Measurements from ENCODE around the gene ADAM10.

The ADAM10 gene

DNA sequence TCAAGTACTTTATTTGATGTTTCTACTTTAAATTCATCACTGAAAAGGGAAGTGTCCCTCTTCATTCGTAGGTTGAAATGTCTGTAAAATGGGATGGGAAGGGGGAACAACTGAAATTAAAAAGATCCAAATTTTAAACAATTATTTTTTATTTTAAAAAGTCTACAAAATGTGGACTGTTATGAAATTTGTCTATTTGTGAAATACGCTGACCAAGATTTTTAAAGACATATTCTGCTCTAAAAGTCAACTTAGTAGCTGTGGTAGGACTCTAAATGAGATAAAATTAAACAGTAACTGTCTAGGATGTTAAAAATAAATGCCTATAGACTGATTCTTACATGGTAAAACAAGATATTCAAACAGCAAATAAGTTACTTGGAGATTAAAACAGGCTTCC lies 67.3 kb downstream of the ADAM10 start:
- TF ChIP-seq, protein P1, sequence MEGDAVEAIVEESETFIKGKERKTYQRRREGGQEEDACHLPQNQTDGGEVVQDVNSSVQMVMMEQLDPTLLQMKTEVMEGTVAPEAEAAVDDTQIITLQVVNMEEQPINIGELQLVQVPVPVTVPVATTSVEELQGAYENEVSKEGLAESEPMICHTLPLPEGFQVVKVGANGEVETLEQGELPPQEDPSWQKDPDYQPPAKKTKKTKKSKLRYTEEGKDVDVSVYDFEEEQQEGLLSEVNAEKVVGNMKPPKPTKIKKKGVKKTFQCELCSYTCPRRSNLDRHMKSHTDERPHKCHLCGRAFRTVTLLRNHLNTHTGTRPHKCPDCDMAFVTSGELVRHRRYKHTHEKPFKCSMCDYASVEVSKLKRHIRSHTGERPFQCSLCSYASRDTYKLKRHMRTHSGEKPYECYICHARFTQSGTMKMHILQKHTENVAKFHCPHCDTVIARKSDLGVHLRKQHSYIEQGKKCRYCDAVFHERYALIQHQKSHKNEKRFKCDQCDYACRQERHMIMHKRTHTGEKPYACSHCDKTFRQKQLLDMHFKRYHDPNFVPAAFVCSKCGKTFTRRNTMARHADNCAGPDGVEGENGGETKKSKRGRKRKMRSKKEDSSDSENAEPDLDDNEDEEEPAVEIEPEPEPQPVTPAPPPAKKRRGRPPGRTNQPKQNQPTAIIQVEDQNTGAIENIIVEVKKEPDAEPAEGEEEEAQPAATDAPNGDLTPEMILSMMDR (IDR thresholded peaks at IDR 0.05): no peak
- no peak overlapping the region for H3K9ac ChIP-seq
- no peaks in the 10 kb centered on the region for H3K4me1 ChIP-seq
- H3K79me2 ChIP-seq: no peaks in the 10 kb centered on the region
- H3K36me3 ChIP-seq (ENCODE audit: control insufficient read depth, insufficient read depth, low read length): no peaks in the 10 kb centered on the region
- no peak overlapping the region for H3K27ac ChIP-seq
- no peaks in the 10 kb centered on the region for H3K9me3 ChIP-seq (ENCODE audit: control insufficient read depth, low read length)
- H3K4me3 ChIP-seq (ENCODE audit: low read depth, low read length): no peak overlapping the region
- H3K27me3 ChIP-seq (ENCODE audit: control insufficient read depth, insufficient read depth, low read length): no peaks in the 10 kb centered on the region
- no peak overlapping the region for H2AFZ ChIP-seq
- no peak overlapping the region for H3K4me2 ChIP-seq (ENCODE audit: low read length)

DNA sequence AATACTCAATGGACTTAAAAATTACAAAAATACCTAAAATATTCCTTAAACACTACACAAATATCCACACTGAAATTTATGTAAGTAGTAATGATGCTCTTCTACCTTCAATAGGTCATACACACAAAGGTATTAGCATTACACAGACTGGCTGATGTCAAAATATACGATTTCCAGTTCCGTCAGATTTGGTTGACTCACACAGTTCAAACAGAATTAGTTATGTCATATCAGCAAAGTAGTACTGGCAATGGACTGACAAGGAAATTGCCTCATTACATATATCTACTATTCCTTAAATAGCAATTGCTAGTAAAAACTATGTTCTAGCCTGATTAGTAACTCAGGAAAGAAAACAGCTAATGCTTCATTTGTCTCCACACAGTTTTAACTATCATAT lies 70.8 kb downstream of the ADAM10 start:
- Histone ChIP-seq H3K4me3 (ENCODE audit: low read depth, low read length) (no peak overlapping the region), H3K9ac (no peak overlapping the region), H3K36me3 (ENCODE audit: control insufficient read depth, insufficient read depth, low read length) (no peaks in the 10 kb centered on the region), H3K27me3 (ENCODE audit: control insufficient read depth, insufficient read depth, low read length) (no peaks in the 10 kb centered on the region), H2AFZ (no peak overlapping the region), H3K4me1 (no peaks in the 10 kb centered on the region), H3K9me3 (ENCODE audit: control insufficient read depth, low read length) (no peaks in the 10 kb centered on the region), H3K27ac (no peak overlapping the region), H3K4me2 (ENCODE audit: low read length) (no peak overlapping the region), H3K79me2 (no peaks in the 10 kb centered on the region)
- TF ChIP-seq, protein P1 (IDR thresholded peaks at IDR 0.05): no peak

DNA sequence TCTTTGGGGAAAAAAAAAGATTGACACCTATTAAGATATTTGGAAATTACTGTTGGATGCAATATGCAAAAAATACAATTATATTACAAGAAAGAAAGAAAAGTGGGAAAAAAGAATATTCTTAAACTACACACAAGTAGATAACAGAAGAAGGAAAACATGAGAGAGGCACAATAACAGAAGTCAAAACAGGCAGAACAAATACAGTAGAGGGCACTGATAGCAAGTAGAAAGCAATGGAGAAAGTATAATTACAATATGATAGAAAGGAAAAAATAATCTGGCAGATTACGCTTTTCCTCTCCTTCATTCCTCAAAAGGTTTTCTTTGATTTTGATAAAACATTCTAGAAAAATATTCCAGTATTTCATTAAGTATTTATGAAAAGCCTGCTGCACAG lies 72.1 kb downstream of the ADAM10 start:
- H3K9ac ChIP-seq: no peak overlapping the region
- no peaks in the 10 kb centered on the region for H3K27me3 ChIP-seq (ENCODE audit: control insufficient read depth, insufficient read depth, low read length)
- H3K4me3 ChIP-seq (ENCODE audit: low read depth, low read length): no peak overlapping the region
- no peaks in the 10 kb centered on the region for H3K79me2 ChIP-seq
- H3K27ac ChIP-seq: no peak overlapping the region
- H2AFZ ChIP-seq: no peak overlapping the region
- TF ChIP-seq, protein P1 (IDR thresholded peaks at IDR 0.05): no peak
- no peaks in the 10 kb centered on the region for H3K36me3 ChIP-seq (ENCODE audit: control insufficient read depth, insufficient read depth, low read length)
- H3K9me3 ChIP-seq (ENCODE audit: control insufficient read depth, low read length): no peaks in the 10 kb centered on the region
- H3K4me2 ChIP-seq (ENCODE audit: low read length): no peak overlapping the region
- H3K4me1 ChIP-seq: no peaks in the 10 kb centered on the region

DNA sequence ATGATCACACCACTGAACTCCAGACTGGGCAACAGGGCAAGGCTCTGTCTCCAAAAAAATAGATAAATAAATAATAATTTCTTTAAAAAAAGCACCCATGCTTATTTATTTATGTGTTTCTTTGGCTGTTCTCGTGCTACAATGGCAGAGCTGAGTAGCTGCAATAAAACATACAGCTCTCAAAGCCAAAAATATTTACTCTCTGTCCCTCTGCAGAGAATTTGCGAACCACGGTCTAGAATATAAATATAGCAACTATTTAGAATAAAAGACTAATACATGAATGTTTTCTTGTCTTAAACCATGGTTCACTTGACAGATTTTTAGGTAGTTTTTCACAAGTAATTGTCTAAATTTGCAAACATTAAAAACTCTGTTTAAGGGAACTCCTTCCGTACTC lies 72.7 kb downstream of the ADAM10 start:
- H3K4me3 ChIP-seq (ENCODE audit: low read depth, low read length): no peak overlapping the region
- no peaks in the 10 kb centered on the region for H3K27me3 ChIP-seq (ENCODE audit: control insufficient read depth, insufficient read depth, low read length)
- no peak overlapping the region for H2AFZ ChIP-seq
- no peak overlapping the region for H3K9ac ChIP-seq
- no peaks in the 10 kb centered on the region for H3K79me2 ChIP-seq
- TF ChIP-seq, protein P1 (IDR thresholded peaks at IDR 0.05): no peak
- H3K36me3 ChIP-seq (ENCODE audit: control insufficient read depth, insufficient read depth, low read length): no peaks in the 10 kb centered on the region
- no peak overlapping the region for H3K4me2 ChIP-seq (ENCODE audit: low read length)
- H3K9me3 ChIP-seq (ENCODE audit: control insufficient read depth, low read length): no peaks in the 10 kb centered on the region
- H3K27ac ChIP-seq: no peak overlapping the region
- no peaks in the 10 kb centered on the region for H3K4me1 ChIP-seq

DNA sequence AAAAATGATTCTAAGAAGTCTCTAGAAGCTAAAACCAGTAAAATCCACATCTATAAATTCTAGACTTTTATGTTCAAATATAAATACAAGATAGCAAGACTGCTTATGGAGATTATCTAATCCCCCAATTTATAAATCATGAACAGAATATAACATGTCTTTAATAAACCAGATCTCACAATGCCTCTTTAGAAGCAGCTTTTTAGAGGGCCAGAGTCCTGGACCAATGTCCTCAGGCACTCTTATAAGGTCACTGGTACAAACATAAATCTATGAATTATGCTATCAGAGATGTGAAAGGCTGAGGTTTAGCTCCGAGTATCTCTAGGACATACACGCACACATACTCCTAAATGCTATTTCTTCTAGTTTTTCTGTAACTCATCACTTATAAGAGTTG lies 78.3 kb downstream of the ADAM10 start:
- H3K27ac ChIP-seq: no peak overlapping the region
- TF ChIP-seq, protein P1 (IDR thresholded peaks at IDR 0.05): no peak
- H3K4me3 ChIP-seq (ENCODE audit: low read depth, low read length): no peak overlapping the region
- no peaks in the 10 kb centered on the region for H3K79me2 ChIP-seq
- no peak overlapping the region for H2AFZ ChIP-seq
- no peak overlapping the region for H3K4me2 ChIP-seq (ENCODE audit: low read length)
- H3K36me3 ChIP-seq (ENCODE audit: control insufficient read depth, insufficient read depth, low read length): no peaks in the 10 kb centered on the region
- no peaks in the 10 kb centered on the region for H3K4me1 ChIP-seq
- H3K9ac ChIP-seq: no peak overlapping the region
- H3K27me3 ChIP-seq (ENCODE audit: control insufficient read depth, insufficient read depth, low read length): no peaks in the 10 kb centered on the region
- H3K9me3 ChIP-seq (ENCODE audit: control insufficient read depth, low read length): no peaks in the 10 kb centered on the region

Measured in parathyroid adenoma (tissue), 2 donors.